PC-9 (cell line): ENCODE measurements around the gene QRICH2. TPM values are rescaled to one million over a fixed set of nuclear protein-coding genes. Genes with fewer than 3 reads are reported as not detected.

Experiments
- BruUV-seq: library from RNA; stranded (reverse); fragments of 400-500 nt; replicated peaks from 2 replicates; lab custom pipeline; 2021; lab: Mats Ljungman, UMichigan
- CTCF ChIA-PET: fragments of 300-600 bp; sonication (Branson Sonifier 250); formaldehyde crosslinking; loops from one replicate; lab custom pipeline; 2022; ENCODE audit warnings: antibody characterized with exemption; lab: Charles Lee
- POLR2A ChIA-PET: fragments of 300-600 bp; sonication (Branson Sonifier 250); formaldehyde crosslinking; loops from one replicate; lab custom pipeline; 2022; ENCODE audit warnings: antibody characterized with exemption; ENCODE audit not compliant: unreplicated experiment; lab: Charles Lee
- DNase-seq, 2 experiments: peaks; one replicate each; pipeline versions ENCODE4 v3.0.0 to v3.0.0-alpha.2; 2015 to 2022; ENCODE audit warnings: mixed read lengths in 1 of 2
- H2AFZ ChIP-seq: fragments of 200-600 bp; sonication (generic); 2 replicates; pipeline ENCODE4 v1.8.1; 2017; ENCODE audit warnings: antibody characterized with exemption
- H3F3A ChIP-seq: fragments of 200-600 bp; sonication (generic); 2 replicates; pipeline ENCODE4 v1.8.1; 2017; ENCODE audit warnings: antibody characterized with exemption, mild to moderate bottlenecking, low read depth; ENCODE audit not compliant: insufficient read depth
- H3K27ac ChIP-seq: fragments of 200-600 bp; sonication (generic); 2 replicates; pipeline ENCODE4 v1.6.1; 2016; ENCODE audit warnings: mixed run types
- H3K27me3 ChIP-seq: fragments of 200-600 bp; sonication (generic); 2 replicates; pipeline ENCODE4 v1.6.1; 2016; ENCODE audit warnings: low read depth, mixed run types; ENCODE audit not compliant: insufficient read depth
- H3K36me3 ChIP-seq: fragments of 200-600 bp; sonication (generic); 2 replicates; pipeline ENCODE4 v1.6.1; 2016; ENCODE audit warnings: low read depth, mixed run types
- H3K4me1 ChIP-seq: fragments of 200-600 bp; sonication (generic); replicated peaks from 2 replicates; pipeline ENCODE4 v1.6.1; 2016; ENCODE audit warnings: mixed run types; ENCODE audit not compliant: insufficient read depth
- H3K4me2 ChIP-seq: fragments of 200-600 bp; sonication (generic); 2 replicates; pipeline ENCODE4 v1.6.1; 2017; ENCODE audit warnings: mixed run types
- H3K4me3 ChIP-seq: fragments of 200-600 bp; sonication (generic); 2 replicates; pipeline ENCODE4 v1.6.1; 2016; ENCODE audit warnings: mixed run types
- H3K79me2 ChIP-seq: fragments of 200-600 bp; sonication (generic); 2 replicates; pipeline ENCODE4 v1.6.1; 2017; ENCODE audit warnings: low read depth, mixed run types
- H3K9me2 ChIP-seq: fragments of 200-600 bp; sonication (generic); 2 replicates; pipeline ENCODE4 v1.8.1; 2017; ENCODE audit warnings: mild to moderate bottlenecking; ENCODE audit not compliant: insufficient read depth
- H3K9me3 ChIP-seq: fragments of 200-600 bp; sonication (generic); 2 replicates; pipeline ENCODE4 v1.8.1; 2016; ENCODE audit warnings: low read depth; ENCODE audit not compliant: insufficient read depth
- H4K20me1 ChIP-seq: fragments of 200-600 bp; sonication (generic); 2 replicates; pipeline ENCODE4 v1.8.1; 2017; ENCODE audit not compliant: insufficient read depth
- EZH2 ChIP-seq: fragments of 200-600 bp; sonication (generic); IDR thresholded peaks from 2 replicates; pipeline ENCODE4 v1.8.0; 2017; ENCODE audit warnings: antibody characterized with exemption, low read depth
- intact Hi-C: fragments of 100-400 bp; cut with micrococcal nuclease; formaldehyde crosslinking; loops from one replicate; pipeline ENCODE4 v1.10.0; 2022; ENCODE audit not compliant: unreplicated experiment
- total RNA-seq: library from RNA; stranded (reverse); gene quantifications from 2 replicates; pipeline ENCODE4 v1.2.3, GENCODE V29; 2021
- TF ChIP-seq, protein P1 (sequence below): fragments of 200-600 bp; sonication (generic); conservative IDR thresholded peaks from 2 replicates; pipeline ENCODE4 v1.6.1; 2017; ENCODE audit warnings: mixed run types, antibody characterized with exemption, mild to moderate bottlenecking, moderate library complexity

QRICH2 gene
- total RNA-seq, 1 experiment from 2014 or later: 3.3 TPM

DNA sequence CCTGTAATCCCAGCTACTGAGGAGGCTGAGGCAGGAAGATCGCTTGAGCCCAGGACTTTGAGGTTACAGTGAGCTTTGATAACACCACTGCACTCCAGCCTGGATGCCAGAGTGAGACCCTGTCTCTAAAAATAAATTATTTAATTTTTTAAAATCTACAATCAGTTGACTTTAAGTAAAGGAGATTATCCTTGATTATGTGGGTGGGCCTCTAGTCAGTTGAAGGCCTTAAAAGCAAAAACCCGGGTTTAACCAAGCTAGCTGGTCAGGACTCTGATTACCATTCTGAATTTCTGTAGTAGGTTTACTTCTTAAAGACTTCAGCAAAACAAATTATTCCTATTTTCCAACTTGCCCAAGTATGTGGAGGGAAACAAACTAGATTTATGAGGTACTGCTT is 72.2 kb downstream of the QRICH2 start:
- POLR2A ChIA-PET: no interaction called here
- H3K27ac ChIP-seq: no peak overlapping the region
- H3K4me3 ChIP-seq: no peak overlapping the region
- no TSS peak for BruUV-seq
- no peaks in the 10 kb centered on the region for H3K9me3 ChIP-seq
- TF ChIP-seq, protein P1, sequence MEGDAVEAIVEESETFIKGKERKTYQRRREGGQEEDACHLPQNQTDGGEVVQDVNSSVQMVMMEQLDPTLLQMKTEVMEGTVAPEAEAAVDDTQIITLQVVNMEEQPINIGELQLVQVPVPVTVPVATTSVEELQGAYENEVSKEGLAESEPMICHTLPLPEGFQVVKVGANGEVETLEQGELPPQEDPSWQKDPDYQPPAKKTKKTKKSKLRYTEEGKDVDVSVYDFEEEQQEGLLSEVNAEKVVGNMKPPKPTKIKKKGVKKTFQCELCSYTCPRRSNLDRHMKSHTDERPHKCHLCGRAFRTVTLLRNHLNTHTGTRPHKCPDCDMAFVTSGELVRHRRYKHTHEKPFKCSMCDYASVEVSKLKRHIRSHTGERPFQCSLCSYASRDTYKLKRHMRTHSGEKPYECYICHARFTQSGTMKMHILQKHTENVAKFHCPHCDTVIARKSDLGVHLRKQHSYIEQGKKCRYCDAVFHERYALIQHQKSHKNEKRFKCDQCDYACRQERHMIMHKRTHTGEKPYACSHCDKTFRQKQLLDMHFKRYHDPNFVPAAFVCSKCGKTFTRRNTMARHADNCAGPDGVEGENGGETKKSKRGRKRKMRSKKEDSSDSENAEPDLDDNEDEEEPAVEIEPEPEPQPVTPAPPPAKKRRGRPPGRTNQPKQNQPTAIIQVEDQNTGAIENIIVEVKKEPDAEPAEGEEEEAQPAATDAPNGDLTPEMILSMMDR: no peak
- no peak for TF ChIP-seq EZH2
- CTCF ChIA-PET: no interaction called here
- no peaks in the 10 kb centered on the region for H3K9me2 ChIP-seq
- no peaks in the 10 kb centered on the region for H3K36me3 ChIP-seq
- intact Hi-C loops: no loop called here
- no peaks in the 10 kb centered on the region for H4K20me1 ChIP-seq
- no peaks in the 10 kb centered on the region for H3K4me1 ChIP-seq
- no peaks in the 10 kb centered on the region for H3K79me2 ChIP-seq
- DNase-seq: no peak
- H3F3A ChIP-seq: peaks cover 9% of the 10 kb centered on the region; the same call in 1 of the 2 replicates
- no peaks in the 10 kb centered on the region for H3K27me3 ChIP-seq
- H2AFZ ChIP-seq: no peak overlapping the region
- no peak overlapping the region for H3K4me2 ChIP-seq

DNA sequence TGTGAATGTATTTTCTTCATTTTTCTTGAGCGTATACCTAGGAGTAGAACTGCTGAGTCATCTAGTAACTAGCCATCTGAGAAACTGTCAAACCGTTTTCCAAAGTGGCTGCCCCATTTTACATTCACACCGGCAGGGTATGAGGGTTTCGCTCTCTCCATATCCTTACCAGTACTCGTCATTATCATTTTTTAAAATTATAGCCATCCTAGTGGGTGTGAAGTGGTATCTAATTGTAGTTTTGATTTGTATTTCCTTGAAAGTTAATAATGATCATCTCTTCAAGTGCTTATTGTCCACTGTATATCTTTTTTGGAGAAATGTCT is 73.8 kb downstream of the QRICH2 start:
- no peaks in the 10 kb centered on the region for H3K4me1 ChIP-seq
- no peaks in the 10 kb centered on the region for H3K9me2 ChIP-seq
- TF ChIP-seq, protein P1: no peak
- ChIA-PET POLR2A (interaction anchor here (0.6 kb wide), 1 partner anchor 10 kb away, joined by 4 read pairs; no protein-coding TSS in a partner anchor), CTCF (no interaction called here)
- no peaks in the 10 kb centered on the region for H4K20me1 ChIP-seq
- no peaks in the 10 kb centered on the region for H3K36me3 ChIP-seq
- H3F3A ChIP-seq: peaks cover 9% of the 10 kb centered on the region; the same call in 1 of the 2 replicates
- H3K27me3 ChIP-seq: no peaks in the 10 kb centered on the region
- DNase-seq: no peak
- no peak overlapping the region for H3K4me2 ChIP-seq
- no peak overlapping the region for H3K4me3 ChIP-seq
- intact Hi-C loops: no loop called here
- no peaks in the 10 kb centered on the region for H3K9me3 ChIP-seq
- H2AFZ ChIP-seq: no peak overlapping the region
- H3K79me2 ChIP-seq: no peaks in the 10 kb centered on the region
- no TSS peak for BruUV-seq
- no peak overlapping the region for H3K27ac ChIP-seq

DNA sequence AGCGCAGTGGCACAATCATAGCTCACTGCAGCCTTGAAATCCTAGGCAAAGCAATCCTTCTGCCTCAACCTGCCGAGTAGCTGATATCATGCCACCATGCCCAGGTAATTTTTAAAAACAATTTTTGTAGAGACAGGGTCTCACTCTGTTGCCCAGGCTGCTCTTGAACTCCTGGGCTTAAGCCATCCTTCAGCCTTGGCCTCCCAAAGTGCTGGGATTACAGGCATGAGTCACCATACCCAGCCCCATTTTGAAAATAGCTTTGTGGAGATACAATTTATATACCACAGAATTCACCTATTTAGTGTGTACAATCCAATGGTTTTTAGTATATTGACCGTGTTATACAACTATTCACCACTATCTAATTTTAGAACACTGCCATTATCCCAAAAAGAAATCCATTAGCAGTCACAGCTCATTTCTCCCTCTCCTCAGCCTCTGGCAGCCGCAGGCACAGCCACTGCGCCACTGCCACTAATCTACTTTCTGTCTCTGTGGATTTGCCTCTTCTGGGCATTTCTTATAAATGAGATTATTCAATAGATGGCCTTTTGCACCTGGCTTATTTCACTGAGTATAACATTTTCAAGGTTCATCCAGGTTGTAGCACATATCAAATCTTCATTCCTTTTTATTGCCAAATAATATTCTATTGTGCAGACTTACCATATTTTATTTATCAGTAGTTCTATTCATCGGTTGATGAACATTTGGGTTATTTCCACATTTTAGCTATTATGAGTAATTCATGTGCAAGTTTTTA is 74.3 kb downstream of the QRICH2 start:
- Histone ChIP-seq H2AFZ (no peak overlapping the region), H3K9me2 (no peaks in the 10 kb centered on the region), H3K4me2 (no peak overlapping the region), H3K9me3 (no peaks in the 10 kb centered on the region), H3F3A (peaks cover 7% of the 10 kb centered on the region; the same call in 1 of the 2 replicates), H3K36me3 (no peaks in the 10 kb centered on the region), H3K4me1 (no peaks in the 10 kb centered on the region), H3K4me3 (no peak overlapping the region), H4K20me1 (no peaks in the 10 kb centered on the region), H3K27me3 (no peaks in the 10 kb centered on the region), H3K27ac (no peak overlapping the region), H3K79me2 (no peaks in the 10 kb centered on the region)
- no TSS peak for BruUV-seq
- ChIA-PET CTCF (no interaction called here), POLR2A (interaction anchor here (0.6 kb wide), 1 partner anchor 9 kb away, joined by 4 read pairs; no protein-coding TSS in a partner anchor)
- DNase-seq: no peak
- intact Hi-C loops: no loop called here
- TF ChIP-seq EZH2: no peak
- TF ChIP-seq, protein P1: no peak
